Natural killer cell (primary cell): ENCODE data around the gene CABLES1. TPM values are rescaled to one million over a fixed set of nuclear protein-coding genes. Genes with fewer than 3 reads are reported as not detected.

Experiments
- ATAC-seq, 3 donors: fragments of 150-1000 bp in 2 of 3; fragments of 200-7000 bp in 1 of 3; cut with Tn5 transposase; 1 replicate in 1 of 3; 2 replicates in 2 of 3; pipeline ENCODE4 v1.10.0; 2021; ENCODE audit warnings: mild to moderate bottlenecking in 2 of 3, moderate library complexity in 2 of 3
- DNase-seq, 2 donors: peaks; one replicate each; pipeline versions ENCODE4 v3.0.0 to v3.0.0-alpha.2; 2013 to 2021; ENCODE audit warnings: mixed read lengths in 1 of 2
- H3K27ac ChIP-seq: one replicate; pipeline ENCODE4 v1.5.1; 2013; ENCODE audit warnings: mild to moderate bottlenecking, low read length
- H3K27me3 ChIP-seq: one replicate; pipeline ENCODE4 v1.6.1; 2013; ENCODE audit warnings: low read length; ENCODE audit not compliant: control insufficient read depth, insufficient read depth
- H3K36me3 ChIP-seq: one replicate; pipeline ENCODE4 v1.6.1; 2013; ENCODE audit warnings: low read length; ENCODE audit not compliant: control insufficient read depth, insufficient read depth
- H3K4me1 ChIP-seq: one replicate; pipeline ENCODE4 v1.6.1; 2013; ENCODE audit warnings: low read length; ENCODE audit not compliant: control insufficient read depth, insufficient read depth
- H3K4me3 ChIP-seq: one replicate; pipeline ENCODE4 v1.5.1; 2013; ENCODE audit warnings: low read length
- H3K9me3 ChIP-seq: one replicate; pipeline ENCODE4 v1.6.1; 2013; ENCODE audit warnings: low read length; ENCODE audit not compliant: control insufficient read depth, insufficient read depth
- H3K27ac Mint-ChIP-seq, 2 donors: one replicate each; pipeline ENCODE4 v1.8.0; 2022; ENCODE audit warnings: mild to moderate bottlenecking in 2 of 2, mixed read lengths in 2 of 2, moderate library complexity in 1 of 2
- H3K27me3 Mint-ChIP-seq, 2 donors: one replicate each; pipeline ENCODE4 v1.8.0; 2022; ENCODE audit warnings: low read depth in 2 of 2, mixed read lengths in 2 of 2
- H3K36me3 Mint-ChIP-seq: one replicate; pipeline ENCODE4 v1.8.0; 2022; ENCODE audit warnings: mixed read lengths
- H3K4me1 Mint-ChIP-seq, 2 donors: one replicate each; pipeline ENCODE4 v1.8.0; 2022; ENCODE audit warnings: mixed read lengths in 2 of 2
- H3K4me3 Mint-ChIP-seq: one replicate; pipeline ENCODE4 v1.8.0; 2022; ENCODE audit warnings: mild to moderate bottlenecking, moderate library complexity, mixed read lengths
- H3K9me3 Mint-ChIP-seq, 2 donors: one replicate each; pipeline ENCODE4 v1.8.0; 2022; ENCODE audit warnings: mixed read lengths in 2 of 2
- WGBS: methylation state at CpG from one replicate; pipeline ENCODE4 v1.1.7; 2013; ENCODE audit warnings: missing lambda C conversion rate; ENCODE audit not compliant: insufficient coverage; 5-methylcytosine and 5-hydroxymethylcytosine counted together
- intact Hi-C: fragments of 100-400 bp; cut with micrococcal nuclease; formaldehyde crosslinking; loops from one replicate; pipeline ENCODE4 v1.14.2; 2022
- total RNA-seq, 4 donors: library from RNA; stranded (reverse); fragments of 120-200 nt in 1 of 4; gene quantifications; one replicate each; pipeline versions ENCODE4 v1.2.3 to v1.2.4, GENCODE V29; 2013 to 2022
- TF ChIP-seq, protein P1 (sequence below): fragments of 200-600 bp; IDR thresholded peaks from one replicate; pipeline ENCODE4 v1.8.0; 2022; ENCODE audit warnings: antibody characterized with exemption

CABLES1 gene
- total RNA-seq, 3 donors from 2014 or later (not counting 1 experiment from before 2014, with no cell fraction given): 1.3 to 2.2 (median 1.8) TPM

DNA sequence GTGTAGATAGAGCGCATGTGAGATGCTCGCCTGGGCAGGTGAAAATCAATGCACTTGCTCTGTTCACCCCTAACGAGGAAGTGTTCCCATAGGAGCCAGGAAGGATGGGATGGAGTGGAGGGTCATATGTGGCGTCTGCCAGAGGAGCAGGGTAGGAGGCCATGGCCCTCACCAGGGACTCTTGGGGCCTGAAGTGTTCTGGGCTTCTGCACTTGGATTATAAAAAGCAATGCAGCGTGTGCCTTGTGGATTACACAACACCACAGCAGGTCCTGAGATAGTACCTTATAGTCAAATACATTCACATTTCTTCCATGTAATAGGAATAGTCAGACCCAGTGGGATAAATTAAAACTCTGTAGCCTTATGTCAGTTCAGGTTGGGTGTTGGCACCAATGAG lies 100.1 kb downstream of the CABLES1 start:
- Mint-ChIP-seq H3K36me3 (no peaks in the 10 kb centered on the region), H3K4me3 (no peak overlapping the region), H3K27me3 (no peaks in the 10 kb centered on the region), H3K27ac (peak overlapping the region; percentile 34 to 51), H3K4me1 (peaks cover 44 to 49% of the 10 kb centered on the region in 2 donors), H3K9me3 (no peaks in the 10 kb centered on the region)
- Histone ChIP-seq H3K36me3 (no peaks in the 10 kb centered on the region), H3K27ac (no peak overlapping the region), H3K27me3 (no peaks in the 10 kb centered on the region), H3K4me1 (peaks cover 57% of the 10 kb centered on the region), H3K4me3 (no peak overlapping the region), H3K9me3 (no peaks in the 10 kb centered on the region)
- ATAC-seq: no peak
- WGBS: 91% methylated on average over 4 of the region's 5 CpGs
- no peak for DNase-seq
- TF ChIP-seq, protein P1, sequence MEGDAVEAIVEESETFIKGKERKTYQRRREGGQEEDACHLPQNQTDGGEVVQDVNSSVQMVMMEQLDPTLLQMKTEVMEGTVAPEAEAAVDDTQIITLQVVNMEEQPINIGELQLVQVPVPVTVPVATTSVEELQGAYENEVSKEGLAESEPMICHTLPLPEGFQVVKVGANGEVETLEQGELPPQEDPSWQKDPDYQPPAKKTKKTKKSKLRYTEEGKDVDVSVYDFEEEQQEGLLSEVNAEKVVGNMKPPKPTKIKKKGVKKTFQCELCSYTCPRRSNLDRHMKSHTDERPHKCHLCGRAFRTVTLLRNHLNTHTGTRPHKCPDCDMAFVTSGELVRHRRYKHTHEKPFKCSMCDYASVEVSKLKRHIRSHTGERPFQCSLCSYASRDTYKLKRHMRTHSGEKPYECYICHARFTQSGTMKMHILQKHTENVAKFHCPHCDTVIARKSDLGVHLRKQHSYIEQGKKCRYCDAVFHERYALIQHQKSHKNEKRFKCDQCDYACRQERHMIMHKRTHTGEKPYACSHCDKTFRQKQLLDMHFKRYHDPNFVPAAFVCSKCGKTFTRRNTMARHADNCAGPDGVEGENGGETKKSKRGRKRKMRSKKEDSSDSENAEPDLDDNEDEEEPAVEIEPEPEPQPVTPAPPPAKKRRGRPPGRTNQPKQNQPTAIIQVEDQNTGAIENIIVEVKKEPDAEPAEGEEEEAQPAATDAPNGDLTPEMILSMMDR: no peak
- intact Hi-C loops: loop anchor here (10.0 kb wide), 2 partner anchors 329 to 779 kb away; partner anchors contain the start of gene TTC39C

GRCh38 chr18:23235860-23236259 lies 100.6 kb downstream of the CABLES1 start:
- DNase-seq: no peak
- Mint-ChIP-seq H3K4me1 (peaks cover 42 to 46% of the 10 kb centered on the region in 2 donors), H3K4me3 (no peak overlapping the region), H3K36me3 (no peaks in the 10 kb centered on the region), H3K27me3 (no peaks in the 10 kb centered on the region), H3K27ac (peak overlapping the region; percentile 34 to 51), H3K9me3 (no peaks in the 10 kb centered on the region)
- 91% methylated on average over 11 of the region's 11 CpGs for WGBS
- Histone ChIP-seq H3K36me3 (no peaks in the 10 kb centered on the region), H3K27ac (no peak overlapping the region), H3K9me3 (no peaks in the 10 kb centered on the region), H3K27me3 (no peaks in the 10 kb centered on the region), H3K4me1 (peaks cover 52% of the 10 kb centered on the region), H3K4me3 (no peak overlapping the region)
- TF ChIP-seq, protein P1: no peak
- no peak for ATAC-seq
- intact Hi-C loops: loop anchor here (10.0 kb wide), 2 partner anchors 329 to 779 kb away; partner anchors contain the start of gene TTC39C

DNA sequence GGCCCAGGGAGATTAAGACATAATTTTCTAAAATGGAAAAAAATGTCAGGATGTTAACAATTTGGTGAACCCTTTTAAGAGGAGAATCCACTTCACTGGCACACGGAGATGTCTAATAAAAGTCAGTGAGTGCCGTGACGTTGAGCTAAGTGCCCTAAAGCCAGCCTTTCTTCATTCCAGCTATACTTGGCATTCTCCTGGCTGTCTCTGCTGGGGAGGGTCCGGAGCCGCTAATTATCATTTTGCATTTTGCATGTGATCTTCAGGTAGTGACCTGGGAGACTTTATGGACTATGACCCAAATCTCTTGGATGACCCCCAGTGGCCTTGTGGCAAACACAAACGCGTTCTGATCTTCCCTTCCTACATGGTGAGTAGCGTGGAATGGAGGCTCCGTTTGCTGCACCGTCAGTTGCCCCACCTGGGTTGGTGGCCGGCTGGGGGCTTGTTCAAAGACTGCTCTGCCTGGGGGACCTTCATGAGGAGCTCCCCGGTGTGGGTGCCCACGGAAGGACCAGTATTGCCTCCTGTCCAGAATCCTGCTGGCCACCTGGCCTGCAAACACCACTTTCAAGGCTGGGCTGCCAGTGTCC lies 101.7 kb downstream of the CABLES1 start:
- H3K27ac Mint-ChIP-seq: peak overlapping the region; percentile 34 to 80

More for the DNA sequence above, 101.7 kb downstream of the CABLES1 start:
- ATAC-seq (no peak), DNase-seq (no peak)
- no peaks in the 10 kb centered on the region for H3K36me3 Mint-ChIP-seq
- H3K9me3 ChIP-seq: no peaks in the 10 kb centered on the region
- no peaks in the 10 kb centered on the region for H3K27me3 ChIP-seq
- H3K4me3 ChIP-seq: no peak overlapping the region
- no peak overlapping the region for H3K4me3 Mint-ChIP-seq
- peaks cover 32 to 36% of the 10 kb centered on the region in 2 donors for H3K4me1 Mint-ChIP-seq
- H3K36me3 ChIP-seq: no peaks in the 10 kb centered on the region
- TF ChIP-seq, protein P1: no peak
- peak overlapping the region; percentile 59 for H3K27ac ChIP-seq
- peaks cover 42% of the 10 kb centered on the region for H3K4me1 ChIP-seq
- no peaks in the 10 kb centered on the region for H3K9me3 Mint-ChIP-seq
- no peaks in the 10 kb centered on the region for H3K27me3 Mint-ChIP-seq
- intact Hi-C loops: loop anchor here (10.0 kb wide), 2 partner anchors 328 to 778 kb away; partner anchors contain the start of gene TTC39C
- WGBS: 96% methylated on average over 13 of the region's 13 CpGs
